GM10266 (cell line): Measurements from ENCODE around the gene CREB5.

Source experiments
- DNase-seq: peaks from one replicate; pipeline ENCODE4 v3.0.0; 2012; ENCODE audit errors: extremely low spot score
- TF ChIP-seq, protein P1 (sequence below): IDR thresholded peaks from 2 replicates; pipeline ENCODE4 v1.5.1; 2012; ENCODE audit warnings: mild to moderate bottlenecking, low read depth; ENCODE audit not compliant: control insufficient read depth, insufficient read depth; ENCODE audit errors: missing control alignments

Gene CREB5

DNA sequence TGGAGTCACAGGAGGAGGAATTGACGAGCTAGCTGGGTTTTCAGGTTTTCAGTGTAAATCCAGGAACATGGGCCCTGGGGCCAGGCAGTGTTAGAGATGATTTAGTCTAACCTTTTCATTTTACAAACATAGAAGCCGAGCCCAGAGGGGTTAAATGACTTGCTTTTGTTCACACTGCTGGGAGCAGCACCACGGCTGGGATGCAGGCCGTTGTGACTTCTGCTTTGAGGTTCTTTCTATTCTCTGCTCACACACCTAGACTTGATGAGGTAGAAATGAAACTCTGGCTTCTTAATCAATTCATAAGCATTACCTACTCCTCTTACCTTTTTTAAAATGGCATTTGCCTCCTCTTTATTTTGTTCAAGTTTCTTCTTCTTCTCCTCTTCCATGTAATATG lies 36.4 kb downstream of the CREB5 start:
- no peak for DNase-seq
- TF ChIP-seq, protein P1, sequence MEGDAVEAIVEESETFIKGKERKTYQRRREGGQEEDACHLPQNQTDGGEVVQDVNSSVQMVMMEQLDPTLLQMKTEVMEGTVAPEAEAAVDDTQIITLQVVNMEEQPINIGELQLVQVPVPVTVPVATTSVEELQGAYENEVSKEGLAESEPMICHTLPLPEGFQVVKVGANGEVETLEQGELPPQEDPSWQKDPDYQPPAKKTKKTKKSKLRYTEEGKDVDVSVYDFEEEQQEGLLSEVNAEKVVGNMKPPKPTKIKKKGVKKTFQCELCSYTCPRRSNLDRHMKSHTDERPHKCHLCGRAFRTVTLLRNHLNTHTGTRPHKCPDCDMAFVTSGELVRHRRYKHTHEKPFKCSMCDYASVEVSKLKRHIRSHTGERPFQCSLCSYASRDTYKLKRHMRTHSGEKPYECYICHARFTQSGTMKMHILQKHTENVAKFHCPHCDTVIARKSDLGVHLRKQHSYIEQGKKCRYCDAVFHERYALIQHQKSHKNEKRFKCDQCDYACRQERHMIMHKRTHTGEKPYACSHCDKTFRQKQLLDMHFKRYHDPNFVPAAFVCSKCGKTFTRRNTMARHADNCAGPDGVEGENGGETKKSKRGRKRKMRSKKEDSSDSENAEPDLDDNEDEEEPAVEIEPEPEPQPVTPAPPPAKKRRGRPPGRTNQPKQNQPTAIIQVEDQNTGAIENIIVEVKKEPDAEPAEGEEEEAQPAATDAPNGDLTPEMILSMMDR, result no peak

DNA sequence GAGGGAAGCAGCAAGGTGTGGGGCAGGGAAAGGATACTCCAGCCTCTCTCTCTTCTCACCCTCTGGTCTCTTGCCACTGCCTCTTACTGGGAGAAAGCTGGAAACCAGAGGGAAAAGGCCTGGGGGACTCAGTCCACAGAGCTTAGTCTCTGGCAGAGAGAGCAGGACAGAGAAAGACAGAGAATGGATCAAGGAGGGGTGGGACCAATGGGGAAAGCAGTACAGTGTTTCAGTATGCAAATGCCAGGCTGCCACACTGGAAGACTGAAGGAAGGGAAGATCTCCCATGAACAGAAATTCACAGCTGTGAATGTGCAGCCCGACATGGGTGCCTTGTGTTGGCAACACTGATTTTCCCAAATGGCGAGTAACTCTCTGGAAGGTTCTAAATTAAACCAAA lies 40.4 kb downstream of the CREB5 start:
- DNase-seq, result no peak
- TF ChIP-seq, protein P1, result no peak

DNA sequence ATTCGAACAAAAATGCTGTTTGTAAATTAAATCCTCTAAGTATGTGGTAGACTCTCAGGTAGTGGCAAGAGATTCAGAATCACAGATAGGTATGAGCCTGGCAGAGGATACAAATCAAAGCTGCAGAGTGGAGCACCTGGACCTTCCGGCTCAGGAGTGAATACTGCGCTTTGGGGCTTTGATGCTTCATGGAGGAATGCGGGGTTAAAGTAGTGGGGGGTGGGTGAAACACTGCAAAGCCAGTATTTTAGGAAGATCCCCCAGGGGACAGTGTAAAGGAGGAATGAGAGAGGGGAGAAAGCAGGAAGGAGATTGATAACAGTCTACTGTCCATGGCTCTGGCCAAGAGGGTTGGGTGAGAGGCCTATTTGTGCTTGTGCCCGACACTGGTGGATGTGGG lies 43.2 kb downstream of the CREB5 start:
- TF ChIP-seq, protein P1, result no peak
- DNase-seq, result no peak

DNA sequence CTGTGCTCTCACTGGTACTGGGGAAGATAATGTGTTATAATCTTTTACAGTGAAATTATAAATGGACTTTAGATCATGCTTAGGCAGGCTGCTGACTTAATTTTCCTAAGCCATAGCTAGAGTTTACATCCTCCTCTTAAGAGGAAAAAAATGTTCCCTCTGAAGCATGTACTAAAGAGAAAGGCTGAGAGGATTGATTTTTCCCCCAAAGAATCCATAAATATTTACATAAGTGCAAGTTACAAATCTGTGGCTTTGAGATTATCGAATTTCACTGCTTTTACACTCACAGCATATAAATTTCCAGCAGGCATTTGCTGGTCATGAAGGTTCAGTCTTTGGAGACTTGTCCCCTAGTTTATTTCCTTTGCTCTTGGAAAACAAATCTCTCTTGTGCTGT lies 43.7 kb downstream of the CREB5 start:
- TF ChIP-seq, protein P1, result no peak
- DNase-seq, result no peak

DNA sequence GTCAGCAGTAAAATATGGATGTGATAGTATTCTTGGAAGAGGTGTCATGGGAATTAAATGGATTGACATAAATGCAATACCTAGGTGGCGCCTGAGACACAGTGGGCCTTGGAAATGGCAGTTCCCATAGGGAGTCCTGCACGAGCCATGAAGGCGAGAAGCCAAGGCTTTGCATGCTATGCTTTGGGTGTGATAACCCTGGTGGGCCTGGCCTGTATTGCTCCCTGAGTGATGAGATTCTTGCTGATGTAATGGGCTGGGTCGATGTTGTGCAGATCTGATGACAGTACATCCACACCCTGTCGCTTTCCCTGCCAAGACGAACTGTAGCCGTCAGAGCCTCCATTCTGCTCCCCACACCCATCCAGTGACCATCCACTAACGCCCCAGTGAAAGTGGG lies 46.4 kb downstream of the CREB5 start:
- TF ChIP-seq, protein P1, result no peak
- DNase-seq, result no peak

DNA sequence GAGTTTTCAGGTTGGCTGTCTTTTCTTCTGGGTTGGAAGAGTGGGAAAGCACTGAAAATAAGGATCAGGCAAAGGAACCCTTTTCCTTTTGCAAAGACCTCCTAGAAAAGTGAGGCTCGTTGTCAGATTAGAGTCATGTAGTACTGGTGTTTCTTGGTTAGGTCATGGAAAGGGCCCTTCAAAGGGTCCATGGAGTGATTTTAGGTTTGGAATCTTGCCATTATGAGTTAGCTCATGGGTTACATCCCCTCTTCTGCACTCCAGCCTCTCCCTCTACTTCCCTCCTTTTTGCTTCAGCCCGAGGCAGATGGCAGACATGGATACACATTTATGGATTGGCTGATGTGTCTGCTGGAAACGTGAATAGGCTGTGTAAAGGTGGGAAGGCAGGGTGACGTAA lies 47.0 kb downstream of the CREB5 start:
- TF ChIP-seq, protein P1, result no peak
- no peak for DNase-seq

DNA sequence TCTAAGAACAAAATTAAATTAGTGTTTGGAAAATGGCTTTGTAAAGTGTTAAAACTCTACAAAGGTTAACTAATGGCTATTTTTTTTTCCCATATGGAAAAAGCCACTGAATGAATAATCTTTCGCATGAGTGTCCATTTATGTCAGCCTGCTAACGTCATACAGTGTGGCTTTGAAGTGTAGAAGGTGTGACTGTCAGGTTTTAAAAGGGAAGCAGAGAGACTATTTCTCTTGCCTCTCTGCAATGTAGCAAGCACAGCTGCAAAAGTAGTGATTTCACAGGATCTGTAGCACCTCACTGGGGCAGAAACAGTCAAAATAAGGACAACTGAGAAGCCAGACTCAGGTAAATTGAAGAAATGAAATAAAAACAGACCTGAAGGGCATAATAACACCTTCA lies 53.4 kb downstream of the CREB5 start:
- TF ChIP-seq, protein P1, result no peak

More for the DNA sequence above, 53.4 kb downstream of the CREB5 start:
- DNase-seq, result no peak
